HG03520 (cell line): Measurements from ENCODE around the gene FBXO31.

Source experiments
- ATAC-seq: cut with Tn5 transposase; IDR thresholded peaks from one replicate; pipeline ENCODE4 v1.9.1; 2021; ENCODE audit warnings: mild to moderate bottlenecking, moderate library complexity; ENCODE audit not compliant: unreplicated experiment

The FBXO31 gene

DNA sequence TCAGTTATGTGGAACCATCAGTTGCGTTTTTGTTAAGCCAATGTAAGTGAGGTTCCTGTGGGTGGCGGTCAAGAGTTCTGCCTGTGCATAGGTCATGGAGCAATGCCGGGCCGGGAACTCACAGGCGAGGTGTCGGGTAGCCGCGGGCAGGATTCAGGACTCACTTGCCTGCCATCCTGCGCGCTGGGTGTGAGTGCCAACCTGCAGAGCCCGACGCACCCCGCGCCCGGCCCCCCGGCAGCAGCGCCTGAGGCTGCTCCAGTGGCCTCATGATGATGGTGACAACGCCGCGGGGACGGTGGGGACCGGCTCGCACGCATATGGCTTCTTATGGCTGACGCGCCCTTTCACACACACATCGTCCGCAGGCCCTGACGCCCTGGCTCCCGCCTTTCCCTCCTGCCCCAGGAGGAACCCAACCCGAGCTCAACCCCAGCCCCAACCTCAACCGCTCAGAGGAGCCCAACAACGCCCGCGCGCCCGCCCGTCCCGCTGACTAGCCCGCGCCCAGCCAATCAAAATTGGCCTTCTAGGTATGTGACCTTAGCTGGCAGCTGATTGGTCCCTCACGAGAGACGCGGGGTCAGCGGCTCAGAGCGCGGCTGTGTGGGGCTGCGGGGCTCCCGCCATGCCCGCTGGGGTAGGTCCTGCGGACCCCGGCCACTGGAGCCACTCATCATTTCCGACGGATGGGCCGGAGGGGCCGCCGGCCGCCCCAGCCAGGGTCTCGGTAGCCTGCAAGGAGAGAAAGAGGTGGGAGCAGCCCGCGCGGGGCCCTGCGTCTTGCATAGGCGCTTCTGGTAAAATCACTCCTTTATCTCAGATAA lies 66.4 kb downstream of the FBXO31 start, which contains the start of gene C16orf95:
Gene C16orf95, minus strand, starts transcription at position 470 of the 827 bp plus-strand sequence. Its CDS starts 150 bp downstream, at position 320.
- peak; percentile 86 for ATAC-seq

DNA sequence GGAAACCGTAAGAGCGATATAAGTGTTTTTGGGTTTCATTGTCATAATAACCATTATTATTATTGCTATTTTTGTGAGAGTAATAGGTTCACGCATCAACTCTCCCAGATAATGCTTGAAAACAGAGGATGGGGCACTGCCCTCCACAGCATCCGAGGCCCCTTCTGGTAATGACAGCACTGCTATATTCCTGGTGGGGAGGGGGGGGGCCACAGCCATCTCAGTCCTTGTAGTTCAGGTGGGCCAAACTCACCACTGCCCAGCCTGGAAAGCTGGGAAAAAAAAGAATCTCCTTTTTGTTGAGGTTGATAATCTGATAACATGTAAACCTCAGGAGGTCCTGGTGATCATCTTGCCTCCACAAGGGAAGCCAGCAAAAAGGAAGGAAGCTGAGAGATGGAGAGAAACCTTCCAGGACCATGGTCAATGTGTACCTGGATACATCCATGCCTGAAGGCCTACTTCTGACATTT lies 67.1 kb downstream of the FBXO31 start:
- no peak for ATAC-seq

DNA sequence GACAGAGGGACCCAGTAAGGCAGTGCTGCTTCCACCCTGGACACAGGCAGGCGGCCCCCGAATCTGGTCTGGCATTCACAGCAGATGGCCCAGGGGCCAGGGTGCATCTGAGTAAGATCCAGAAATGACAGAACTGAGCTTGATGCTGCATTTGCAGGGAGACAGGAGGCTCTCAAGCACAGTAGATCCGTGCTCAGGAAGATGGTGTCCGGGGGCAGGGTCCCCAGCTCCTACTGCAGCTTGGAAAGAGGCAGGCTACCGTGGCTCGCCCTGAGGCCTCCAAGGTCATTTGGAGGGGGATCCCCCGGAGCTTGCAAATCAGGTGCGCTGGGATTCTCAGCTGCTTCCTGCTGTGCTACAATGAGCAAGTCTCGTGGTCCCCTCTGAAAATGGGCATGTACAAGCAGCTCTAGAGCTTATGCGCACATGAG lies 68.6 kb downstream of the FBXO31 start:
- ATAC-seq, result no peak

DNA sequence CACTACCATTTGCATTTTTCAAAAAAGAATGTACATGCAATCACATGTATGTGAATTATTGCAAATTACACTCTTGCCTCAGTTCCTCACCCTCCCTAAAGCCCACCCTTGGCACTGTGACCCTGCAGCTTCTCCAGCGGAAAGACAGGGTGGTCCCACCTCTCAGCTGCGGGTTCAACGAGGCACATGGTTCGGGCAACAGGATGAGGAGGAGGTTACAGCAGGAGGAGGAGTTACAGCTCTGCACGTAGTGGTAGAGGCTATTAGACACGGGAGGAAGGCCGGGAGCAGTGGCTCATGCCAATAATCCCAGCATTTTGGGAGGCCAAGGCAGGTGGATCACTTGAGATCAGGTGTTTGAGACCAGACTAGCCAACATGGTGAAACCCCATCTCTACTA lies 71.6 kb downstream of the FBXO31 start:
- no peak for ATAC-seq

DNA sequence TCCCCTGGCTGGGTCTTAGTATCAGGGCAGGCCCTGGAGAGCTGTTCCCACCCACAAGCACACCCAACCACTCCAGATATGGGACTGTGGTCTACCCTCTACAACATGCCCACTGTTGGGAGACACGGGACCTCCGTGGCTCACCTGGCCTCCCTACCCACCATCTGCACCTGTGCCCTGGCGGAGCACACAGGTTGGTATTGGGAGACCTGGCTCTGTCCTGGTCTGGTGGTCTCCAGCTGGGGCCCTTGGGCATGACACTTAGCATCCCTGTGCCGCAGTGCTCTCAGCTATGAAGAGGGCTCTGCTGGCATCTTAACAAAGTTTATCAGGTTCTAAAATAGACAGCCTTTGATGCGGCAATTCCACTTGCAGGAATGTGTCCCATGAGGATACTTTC lies 72.2 kb downstream of the FBXO31 start:
- no peak for ATAC-seq

DNA sequence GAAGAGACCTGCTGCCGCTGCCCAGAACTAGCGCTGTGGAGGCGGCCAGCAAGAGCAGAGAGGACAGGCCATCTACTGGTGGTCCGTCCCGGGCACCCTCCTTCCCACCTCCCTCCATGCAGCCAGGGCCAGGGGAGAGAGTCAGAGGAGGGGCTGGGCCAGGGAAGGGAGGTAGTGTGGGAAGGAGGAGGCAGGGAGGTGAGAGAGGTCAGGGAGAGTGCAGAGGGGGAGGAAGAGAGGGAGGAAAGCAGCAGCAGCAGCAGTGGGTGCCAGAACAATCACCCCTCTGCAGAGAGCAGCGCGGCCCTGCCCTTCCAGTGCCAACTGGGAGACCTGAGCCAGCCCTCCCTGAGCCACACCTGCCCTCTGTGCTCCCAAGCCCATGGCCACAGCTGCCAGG lies 73.0 kb downstream of the FBXO31 start:
- no peak for ATAC-seq

DNA sequence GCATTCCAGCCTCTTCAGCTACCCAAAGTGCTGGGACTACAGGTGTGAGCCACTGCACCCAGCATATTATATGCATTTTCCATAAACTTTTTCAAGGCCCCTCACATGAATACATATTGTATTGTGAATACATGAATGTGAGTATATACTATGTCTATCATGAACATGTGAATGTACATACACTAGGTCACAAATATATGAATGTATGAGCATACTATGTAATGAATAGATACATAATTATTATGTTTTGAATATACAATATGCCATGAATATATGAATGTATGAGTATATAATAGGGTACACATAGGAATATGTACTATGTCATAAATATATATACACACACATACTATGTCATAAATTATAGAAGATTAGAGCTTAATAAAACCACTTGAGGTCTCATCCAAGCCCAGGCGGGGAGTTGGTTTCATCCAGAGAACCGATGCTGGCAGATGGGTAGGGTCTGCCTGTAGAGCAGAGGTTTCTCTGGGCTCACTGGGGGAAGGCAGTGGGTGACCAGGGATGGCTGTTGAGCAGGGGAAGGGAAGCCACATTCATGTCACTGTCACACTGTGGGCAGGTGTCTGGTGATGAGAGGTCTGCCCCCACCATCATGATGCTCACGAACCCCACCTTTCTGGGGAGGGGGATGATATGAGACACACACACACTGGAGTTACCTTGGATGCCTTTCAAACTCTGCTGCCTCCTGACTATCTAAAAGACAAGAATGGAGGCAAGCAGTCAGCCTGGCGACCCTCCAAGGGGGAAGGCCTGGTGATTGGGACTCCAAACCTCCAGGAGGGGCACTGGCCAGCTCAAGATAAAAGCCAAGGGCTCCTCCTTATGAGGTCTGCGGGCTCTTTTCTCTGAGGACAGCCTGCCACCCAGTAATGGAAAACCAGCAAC lies 73.7 kb downstream of the FBXO31 start:
- no peak for ATAC-seq

DNA sequence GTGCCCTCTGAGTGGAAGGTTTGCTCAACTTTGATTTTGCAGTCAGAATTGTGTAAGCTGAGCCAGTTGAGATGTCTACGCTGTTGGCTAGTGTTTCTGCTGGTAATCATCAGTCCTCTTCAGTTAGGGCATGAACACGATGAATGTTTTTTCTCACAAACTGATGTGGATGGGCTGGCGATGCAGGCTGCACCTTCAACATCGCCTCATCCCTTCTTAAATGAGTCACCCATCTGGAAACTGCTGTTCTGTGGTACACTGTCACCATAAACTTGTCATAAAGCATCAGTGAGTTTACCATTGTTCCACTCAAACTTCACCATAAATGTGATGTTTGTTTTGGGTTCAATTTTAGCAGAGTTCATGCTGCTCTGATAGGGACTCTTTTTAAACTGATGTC lies 74.8 kb downstream of the FBXO31 start:
- no peak for ATAC-seq

DNA sequence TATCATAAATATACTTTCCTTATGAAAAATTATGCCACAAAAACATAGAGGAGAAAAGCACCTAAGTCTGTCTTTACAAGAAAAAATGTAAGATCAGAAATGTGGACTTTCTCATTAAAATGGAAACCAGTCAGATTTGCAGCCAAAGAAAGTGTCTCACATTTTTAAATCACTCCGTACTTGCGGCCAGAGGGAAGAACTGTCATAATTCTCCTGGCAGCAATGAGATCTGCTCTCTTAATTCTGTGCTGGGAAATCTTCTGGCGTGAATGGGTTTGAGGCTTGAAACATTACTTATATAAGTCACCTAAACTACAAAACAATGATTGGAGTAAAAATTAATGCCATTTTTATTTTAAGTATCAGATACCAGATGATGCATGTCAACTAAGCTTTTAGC lies 77.1 kb downstream of the FBXO31 start:
- ATAC-seq, result no peak

DNA sequence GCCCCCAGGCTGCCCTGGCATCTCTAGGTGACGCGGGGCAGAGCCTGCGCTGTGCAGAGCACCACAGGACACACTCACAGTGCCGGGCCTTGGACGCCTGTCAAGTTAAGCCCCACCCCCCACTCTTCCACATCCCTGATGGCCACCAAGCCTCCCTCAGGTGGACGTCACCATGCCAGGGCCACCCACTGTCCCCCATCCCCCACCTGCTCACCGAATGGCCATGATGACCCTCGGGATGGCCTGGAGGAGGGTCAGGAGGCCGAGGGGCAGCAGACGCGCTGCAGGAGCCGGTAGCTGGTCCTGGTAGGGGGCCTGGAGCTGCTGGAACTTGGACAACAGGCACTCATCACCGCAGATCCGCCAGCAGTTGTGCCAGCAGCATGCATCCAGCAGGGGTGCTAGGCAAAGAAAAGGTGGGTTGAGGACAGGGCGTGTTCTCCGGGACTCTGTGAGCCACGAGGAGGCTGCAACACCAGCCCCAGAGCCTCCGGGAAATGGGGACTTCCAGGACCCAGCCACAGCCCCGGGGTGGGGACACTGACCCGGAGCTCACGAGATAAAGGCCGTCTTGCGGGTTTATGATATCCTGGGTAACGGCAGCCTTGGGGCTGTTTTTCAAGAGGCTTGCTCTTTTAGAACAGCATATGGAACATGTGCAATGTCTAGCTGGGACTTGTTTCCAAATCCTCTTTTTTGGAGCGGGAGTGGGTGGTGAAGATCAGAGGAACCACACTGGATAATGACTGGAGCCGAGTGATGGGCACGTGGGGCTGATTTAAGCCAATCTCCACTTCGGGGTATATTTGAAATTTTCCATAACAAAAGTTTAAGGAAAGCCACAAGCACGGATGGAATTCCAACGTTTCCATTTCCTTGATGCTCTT lies 77.8 kb downstream of the FBXO31 start:
- no peak for ATAC-seq

DNA sequence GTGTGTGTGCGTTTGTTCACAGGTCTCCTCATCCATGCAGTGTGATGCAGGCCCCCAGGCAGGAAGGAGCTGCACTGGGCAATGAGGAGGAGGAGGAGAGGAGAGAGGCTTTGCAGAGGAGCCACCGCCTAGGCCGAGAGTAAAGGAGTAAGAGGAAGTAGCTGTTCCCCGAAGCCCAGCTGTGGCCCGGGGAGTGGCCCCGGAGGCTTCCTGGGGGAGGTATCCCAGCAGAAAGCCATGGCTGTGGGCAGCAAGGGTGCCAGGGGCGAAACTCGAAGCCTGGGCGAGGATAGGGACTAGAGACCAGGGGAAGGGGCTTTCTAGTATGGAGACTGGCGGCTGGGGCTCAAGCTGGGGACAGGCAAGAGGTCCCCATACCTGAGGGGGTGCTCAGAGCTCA lies 78.6 kb downstream of the FBXO31 start:
- ATAC-seq, result no peak

DNA sequence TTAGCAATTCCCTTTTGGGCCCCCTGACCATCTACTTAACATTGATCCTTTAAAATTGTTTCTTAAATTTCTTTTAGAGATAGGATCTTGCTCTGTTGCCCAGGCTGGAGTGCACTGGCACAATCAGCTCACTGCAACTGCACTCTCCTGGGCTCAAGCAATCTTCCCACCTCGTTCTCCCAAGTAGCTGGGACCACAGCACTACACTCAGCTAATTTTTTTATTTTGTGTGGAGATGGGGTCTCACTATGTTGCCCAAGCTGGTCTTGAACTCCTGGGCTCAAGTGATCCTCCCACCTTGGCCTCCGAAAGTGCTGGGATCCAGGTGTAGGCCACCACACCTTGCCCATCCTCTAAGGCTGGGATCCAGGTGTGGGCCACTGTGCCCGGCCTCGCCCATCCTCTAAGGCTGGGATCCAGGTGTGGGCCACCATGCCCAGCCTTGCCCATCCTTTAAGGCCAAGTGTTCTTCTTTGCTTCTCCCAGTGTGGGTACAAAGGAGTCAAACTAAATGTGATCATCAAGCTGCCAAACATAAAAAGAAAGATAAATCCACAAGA lies 79.5 kb downstream of the FBXO31 start:
- no peak for ATAC-seq

DNA sequence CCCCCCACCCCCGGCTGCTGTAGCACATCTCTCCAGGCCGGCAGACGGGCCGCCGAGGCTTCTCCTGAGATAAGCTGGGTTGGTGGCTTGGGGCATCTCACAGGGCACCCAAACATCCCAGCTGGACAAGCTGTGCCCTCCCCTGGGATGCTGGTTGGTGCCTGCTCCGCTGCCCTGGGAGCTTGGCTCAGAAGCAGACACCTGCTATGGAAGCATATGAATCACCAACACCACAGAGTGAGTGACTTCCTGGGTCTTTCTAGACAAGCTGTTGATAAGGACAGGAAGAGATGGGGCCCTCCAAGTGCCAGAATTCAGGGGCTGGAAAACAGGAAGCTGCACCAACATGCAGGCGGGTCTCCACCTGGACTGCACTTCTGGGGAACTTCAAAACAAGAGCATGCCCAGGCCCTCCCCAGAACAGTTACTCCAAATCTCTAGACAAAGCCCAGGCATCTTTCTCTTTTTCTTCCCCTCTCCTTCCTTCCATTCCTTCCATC lies 80.1 kb downstream of the FBXO31 start:
- no peak for ATAC-seq

DNA sequence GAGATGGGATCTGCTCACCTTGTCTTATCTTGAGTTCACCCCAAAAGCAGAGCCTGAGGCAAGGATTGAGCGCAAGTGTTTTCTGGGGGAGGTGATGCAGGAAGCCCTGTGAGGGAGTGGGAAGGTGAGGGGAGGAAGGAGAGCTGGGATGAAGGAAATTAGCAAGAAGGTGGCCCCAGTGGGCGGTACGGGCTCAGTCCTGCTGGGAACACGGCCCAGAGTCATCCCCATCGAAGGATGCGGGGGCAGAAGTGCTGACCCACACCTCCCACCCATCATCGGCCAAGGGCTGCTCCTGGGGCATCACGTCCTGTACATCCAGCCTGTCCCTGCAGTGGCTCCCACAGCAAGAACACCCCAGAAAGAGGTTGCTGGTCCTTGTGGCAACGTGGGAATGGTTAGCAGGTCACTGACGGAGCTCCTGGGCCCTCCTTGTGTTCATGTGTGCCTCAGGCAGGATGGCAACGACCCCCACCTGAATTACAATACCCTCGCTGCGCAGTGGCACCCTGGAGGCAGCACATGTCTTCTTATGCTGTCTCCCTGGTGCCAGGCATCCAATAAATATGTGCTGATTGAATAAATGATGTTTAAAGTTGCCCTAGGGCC lies 84.6 kb downstream of the FBXO31 start:
- ATAC-seq, result no peak

DNA sequence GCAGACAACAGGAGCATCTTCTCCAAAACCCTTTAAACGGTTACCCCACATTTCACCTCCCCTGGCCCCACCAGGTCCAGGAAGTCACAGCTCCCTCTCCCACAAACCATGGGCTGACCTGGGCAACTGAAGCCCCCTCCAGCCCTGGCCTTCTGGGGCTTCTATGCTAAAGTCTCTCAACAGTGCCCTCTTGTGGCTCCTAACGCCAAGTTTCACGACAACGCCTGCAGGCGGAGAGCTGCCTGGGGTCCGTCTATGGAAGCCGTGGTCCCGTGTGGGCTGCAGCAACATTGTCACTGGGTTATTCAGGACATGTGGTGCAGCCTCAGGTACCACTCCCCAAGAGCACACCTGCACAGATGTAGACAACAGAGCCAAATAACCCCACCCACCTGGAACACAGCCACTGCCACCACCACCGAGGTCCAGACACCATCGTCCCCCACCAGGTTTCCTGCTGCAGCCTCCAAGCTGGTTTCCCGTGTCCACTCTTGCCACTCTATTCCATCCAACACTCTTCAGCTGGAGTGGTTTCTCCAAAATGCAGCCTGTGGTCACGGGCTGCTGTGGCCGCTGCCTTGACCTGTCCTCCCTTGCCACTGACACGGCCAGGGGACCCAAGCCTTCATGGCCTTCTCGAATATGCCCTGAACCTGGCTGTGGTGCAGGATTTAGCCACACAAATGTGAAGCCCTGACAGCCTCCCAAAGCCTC lies 85.5 kb downstream of the FBXO31 start:
- no peak for ATAC-seq

DNA sequence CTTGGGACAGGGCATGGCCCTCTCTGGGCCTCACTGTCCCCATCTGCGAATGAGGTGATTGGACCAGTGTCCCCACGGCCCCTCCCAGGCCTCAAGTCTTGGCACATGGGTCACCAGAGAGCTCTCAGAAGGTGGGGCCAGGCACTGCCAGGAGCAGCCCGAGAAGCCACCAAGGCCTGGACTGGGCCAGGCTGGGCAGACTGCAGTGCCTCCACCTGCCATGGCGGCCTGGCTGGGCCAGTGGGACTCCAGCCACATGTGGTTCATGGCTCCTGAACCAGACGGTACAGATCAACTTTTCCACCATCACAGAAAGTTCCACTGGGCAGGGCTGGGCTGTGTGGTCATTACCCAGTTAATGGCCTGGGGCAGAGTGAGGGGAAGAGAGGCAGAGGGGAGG lies 86.2 kb downstream of the FBXO31 start:
- no peak for ATAC-seq

DNA sequence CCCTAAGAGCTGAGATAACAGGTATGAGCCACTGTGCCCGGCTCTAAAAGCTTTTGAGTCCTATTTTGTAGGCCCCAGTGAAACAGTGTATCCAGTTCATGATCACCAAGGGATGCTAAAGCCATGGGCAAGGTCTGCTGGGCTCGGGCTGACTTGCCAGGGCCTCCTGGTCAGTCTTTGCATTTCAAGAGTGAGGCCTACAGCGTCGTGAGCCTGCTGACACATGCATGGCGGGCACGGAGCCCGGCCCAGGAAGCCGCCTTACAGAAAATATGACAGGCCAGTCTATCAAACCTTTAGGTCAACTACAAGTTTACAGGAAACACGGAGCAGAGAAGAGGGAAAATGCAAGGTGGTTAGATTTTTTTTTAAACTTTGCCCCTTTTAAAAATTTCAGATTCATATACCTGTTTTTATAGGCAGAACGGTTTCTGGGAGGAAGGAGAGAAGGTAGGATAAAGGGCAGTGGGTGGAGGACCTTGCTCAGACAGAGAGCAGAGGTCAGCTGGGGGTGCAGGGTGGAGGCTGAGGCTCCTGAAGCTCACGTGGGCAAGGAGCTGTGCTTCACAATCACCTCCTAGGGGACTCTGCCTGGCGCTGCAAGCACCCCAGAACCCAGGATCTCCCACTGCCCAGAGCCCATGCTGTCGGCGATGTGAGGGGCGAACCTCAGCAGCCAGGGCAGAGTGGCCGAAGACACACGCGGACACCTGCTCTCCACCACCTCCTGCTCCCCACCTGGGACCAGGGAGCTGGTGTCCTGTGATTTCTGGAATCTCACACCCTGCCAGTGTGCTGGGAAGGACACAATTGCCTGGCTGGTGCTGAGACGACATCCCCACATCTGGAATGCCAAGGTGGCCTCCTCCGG lies 87.7 kb downstream of the FBXO31 start:
- no peak for ATAC-seq

DNA sequence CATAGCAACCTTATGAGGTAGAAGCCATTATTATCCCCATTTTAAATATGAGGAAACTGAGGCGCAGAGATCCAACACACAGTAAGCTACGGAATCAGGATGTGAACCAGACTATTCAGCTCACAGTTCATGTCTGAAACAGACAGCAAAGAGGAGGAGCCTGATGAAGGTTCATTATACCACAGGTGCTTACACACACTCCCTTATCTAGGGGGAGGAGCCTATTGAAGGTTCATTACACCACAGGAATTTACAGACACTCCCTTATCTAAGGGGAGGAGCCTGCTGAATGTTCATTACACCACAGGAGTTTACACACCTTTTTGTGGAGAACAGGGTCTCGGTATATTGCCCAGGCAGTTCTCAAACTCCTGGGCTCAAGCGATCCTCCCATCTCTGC lies 88.3 kb downstream of the FBXO31 start:
- ATAC-seq, result no peak
